ENCODE data around the gene ZBED3.
"Not testable (repeated sequence)": the region's sequence is repeated elsewhere in the genome, so short reads cannot be mapped to it uniquely, and the experiment has no call there.

ZBED3 gene

GRCh38 chr5:77086689-77087483, at the start of gene ZBED3:
ZBED3 (minus strand) TSS chr5:77087285; CDS start chr5:77077878, 9,407 bp downstream.
- DNase-seq (ENCODE audit: low read depth): peak; percentile 39

GRCh38 chr5:77133061-77133758, 46.1 kb upstream of the ZBED3 start:
- no peak for DNase-seq (ENCODE audit: low read depth)

GRCh38 chr5:77131361-77131760, 44.3 kb upstream of the ZBED3 start:
- DNase-seq (ENCODE audit: low read depth): no peak

- no peak for DNase-seq (ENCODE audit: low read depth)
Observed at GRCh38 chr5:77129391-77129990, 42.4 kb upstream of the ZBED3 start.

- no peak for DNase-seq (ENCODE audit: low read depth)
Observed at GRCh38 chr5:77128411-77129061, 41.5 kb upstream of the ZBED3 start.

GRCh38 chr5:77123057-77123456, 36.0 kb upstream of the ZBED3 start:
- DNase-seq (ENCODE audit: low read depth): no peak

- DNase-seq (ENCODE audit: low read depth): no peak
Observed at GRCh38 chr5:77120706-77121105, 33.6 kb upstream of the ZBED3 start.

GRCh38 chr5:77120086-77120485, 33.0 kb upstream of the ZBED3 start:
- no peak for DNase-seq (ENCODE audit: low read depth)

- no peak for DNase-seq (ENCODE audit: low read depth)
Observed at GRCh38 chr5:77117161-77117560, 30.1 kb upstream of the ZBED3 start.

GRCh38 chr5:77107035-77107434, 19.9 kb upstream of the ZBED3 start:
- not testable (repeated sequence) for DNase-seq (ENCODE audit: low read depth)

- no peak for DNase-seq (ENCODE audit: low read depth)
Observed at GRCh38 chr5:77104813-77105212, 17.7 kb upstream of the ZBED3 start.

GRCh38 chr5:77103457-77103856, 16.4 kb upstream of the ZBED3 start:
- no peak for DNase-seq (ENCODE audit: low read depth)

- no peak for DNase-seq (ENCODE audit: low read depth)
Observed at GRCh38 chr5:77102549-77102948, 15.5 kb upstream of the ZBED3 start.

- DNase-seq (ENCODE audit: low read depth): no peak
Observed at GRCh38 chr5:77101298-77101697, 14.2 kb upstream of the ZBED3 start.

GRCh38 chr5:77095189-77095588, 8.1 kb upstream of the ZBED3 start:
- DNase-seq (ENCODE audit: low read depth): no peak

GRCh38 chr5:77087484-77088261, 588 bp upstream of the ZBED3 start:
- no peak for DNase-seq (ENCODE audit: low read depth)

GRCh38 chr5:77086368-77086688, 757 bp downstream of the ZBED3 start:
- no peak for DNase-seq (ENCODE audit: low read depth)

- no peak for DNase-seq (ENCODE audit: low read depth)
Observed at GRCh38 chr5:77083088-77083487, 4.0 kb downstream of the ZBED3 start.

GRCh38 chr5:77082280-77082679, 4.8 kb downstream of the ZBED3 start:
- DNase-seq (ENCODE audit: low read depth): no peak

GRCh38 chr5:77080905-77081304, 6.2 kb downstream of the ZBED3 start:
- no peak for DNase-seq (ENCODE audit: low read depth)

GRCh38 chr5:77080479-77080878, 6.6 kb downstream of the ZBED3 start:
- DNase-seq (ENCODE audit: low read depth): not testable (repeated sequence)

GRCh38 chr5:77077829-77078176, 9.3 kb downstream of the ZBED3 start:
- no peak for DNase-seq (ENCODE audit: low read depth)

All from stimulated activated CD8-positive, alpha-beta memory T cell treated with anti-CD3 and anti-CD28 coated beads, Interleukin-12 subunit alpha, Interleukin-12 subunit beta, amount 100 ng/mL, for 4 hours (primary cell).